HG02759 (cell line): ENCODE measurements around the gene NCAPD2.
A peak's percentile ranks its signal among the peaks of the same experiment; 100 is the strongest.
"Not testable (repeated sequence)": the region's sequence is repeated elsewhere in the genome, so short reads cannot be mapped to it uniquely, and the experiment has no call there.

Experiments
- ATAC-seq: cut with Tn5 transposase; IDR thresholded peaks from one replicate; pipeline ENCODE4 v1.9.1; 2021; ENCODE audit warnings: mild to moderate bottlenecking, moderate library complexity; ENCODE audit not compliant: unreplicated experiment

The NCAPD2 gene

GRCh38 chr12:6489449-6489848 is 4.5 kb upstream of the NCAPD2 start:
- no peak for ATAC-seq

- ATAC-seq = not testable (repeated sequence)
Observed at GRCh38 chr12:6490673-6491072, 3.2 kb upstream of the NCAPD2 start.

GRCh38 chr12:6492838-6493496 is 935 bp upstream of the NCAPD2 start, which contains the start of gene MRPL51:
MRPL51 (minus strand) TSS chr12:6493262; CDS start chr12:6493136, 126 bp downstream.
- peak; percentile 72 for ATAC-seq

GRCh38 chr12:6494258-6494743 is 399 bp downstream of the NCAPD2 start:
- no peak for ATAC-seq

GRCh38 chr12:6494968-6495367 is 1.1 kb downstream of the NCAPD2 start:
- no peak for ATAC-seq

- not testable (repeated sequence) for ATAC-seq
Observed at GRCh38 chr12:6497291-6497690, 3.4 kb downstream of the NCAPD2 start.

GRCh38 chr12:6500466-6500865 is 6.6 kb downstream of the NCAPD2 start:
- ATAC-seq = no peak

- no peak for ATAC-seq
Observed at GRCh38 chr12:6507102-6507998, 13.4 kb downstream of the NCAPD2 start.

GRCh38 chr12:6508087-6508486 is 14.2 kb downstream of the NCAPD2 start:
- no peak for ATAC-seq

GRCh38 chr12:6520186-6520585 is 26.3 kb downstream of the NCAPD2 start:
- no peak for ATAC-seq

GRCh38 chr12:6522193-6522592 is 28.3 kb downstream of the NCAPD2 start:
- ATAC-seq = no peak

GRCh38 chr12:6523708-6524107 is 29.8 kb downstream of the NCAPD2 start:
- no peak for ATAC-seq

- ATAC-seq = no peak
Observed at GRCh38 chr12:6524648-6525047, 30.7 kb downstream of the NCAPD2 start.

- ATAC-seq = no peak
Observed at GRCh38 chr12:6526201-6526600, 32.3 kb downstream of the NCAPD2 start.

- no peak for ATAC-seq
Observed at GRCh38 chr12:6526766-6527525, 33.0 kb downstream of the NCAPD2 start.

GRCh38 chr12:6527711-6528110 is 33.8 kb downstream of the NCAPD2 start:
- no peak for ATAC-seq

- ATAC-seq = no peak
Observed at GRCh38 chr12:6528539-6529235, 34.8 kb downstream of the NCAPD2 start.

GRCh38 chr12:6529291-6529737 is 35.4 kb downstream of the NCAPD2 start:
- ATAC-seq = no peak

GRCh38 chr12:6530576-6531260 is 36.8 kb downstream of the NCAPD2 start:
- no peak for ATAC-seq
